IgD-negative memory B cell (primary cell): Measurements from ENCODE around the gene PYCR2. TPM values are rescaled to one million over a fixed set of nuclear protein-coding genes. Genes with fewer than 3 reads are reported as not detected.
A peak's percentile ranks its signal among the peaks of the same experiment; 100 is the strongest.

Experiments used
- H3K27ac Mint-ChIP-seq, 3 donors: one replicate each; pipeline ENCODE4 v1.8.0; 2020 to 2022; ENCODE audit warnings: mild to moderate bottlenecking in 3 of 3, mixed read lengths in 3 of 3, moderate library complexity in 1 of 3
- H3K27me3 Mint-ChIP-seq: one replicate; pipeline ENCODE4 v1.8.0; 2021; ENCODE audit warnings: mixed read lengths
- H3K36me3 Mint-ChIP-seq: one replicate; pipeline ENCODE4 v1.8.0; 2020; ENCODE audit warnings: mild to moderate bottlenecking, mixed read lengths
- H3K4me1 Mint-ChIP-seq, 3 donors: one replicate each; pipeline ENCODE4 v1.8.0; 2020 to 2022; ENCODE audit warnings: mixed read lengths in 3 of 3, mild to moderate bottlenecking in 1 of 3
- H3K4me3 Mint-ChIP-seq, 4 donors: one replicate each; pipeline ENCODE4 v1.8.0; 2020 to 2022; ENCODE audit warnings: mild to moderate bottlenecking in 4 of 4, mixed read lengths in 4 of 4, moderate library complexity in 3 of 4
- H3K9me3 Mint-ChIP-seq, 3 donors: one replicate each; pipeline ENCODE4 v1.8.0; 2020 to 2021; ENCODE audit warnings: mixed read lengths in 3 of 3, mild to moderate bottlenecking in 1 of 3
- polyA plus RNA-seq: library from polyadenylated mRNA; unstranded; fragments of 300-500 nt; fragmentation: Illumina TruSeq; gene quantifications from one replicate; pipeline ENCODE4 v1.2.3, GENCODE V29; 2021

PYCR2 gene
- polyA plus RNA-seq, 1 donor from 2014 or later, result 68.9 TPM

GRCh38 chr1:225883616-225884265 is 40.3 kb downstream of the PYCR2 start:
- Mint-ChIP-seq H3K4me1 (peaks cover 13 to 34% (median 25%) of the 10 kb centered on the region in 3 donors), H3K9me3 (no peaks in the 10 kb centered on the region), H3K27ac (peak overlapping the region in 2 of 3 donors; percentile 70 to 85), H3K36me3 (no peaks in the 10 kb centered on the region), H3K27me3 (peaks cover 2% of the 10 kb centered on the region), H3K4me3 (peak overlapping the region; percentile 93 to 99 (median 96))

- Mint-ChIP-seq H3K27ac (peak overlapping the region; percentile 70 to 94 (median 80)), H3K4me1 (peaks cover 19 to 33% (median 31%) of the 10 kb centered on the region in 3 donors), H3K27me3 (no peaks in the 10 kb centered on the region), H3K9me3 (no peaks in the 10 kb centered on the region), H3K4me3 (peak overlapping the region; percentile 93 to 99 (median 96)), H3K36me3 (no peaks in the 10 kb centered on the region)
Observed at GRCh38 chr1:225882694-225883615, 41.1 kb downstream of the PYCR2 start.

GRCh38 chr1:225881959-225882693 is 41.9 kb downstream of the PYCR2 start, which contains the start of gene TMEM63A:
TSS of gene TMEM63A (minus strand) at chr1:225882380. CDS start at chr1:225877580, 4,800 bp downstream.
- Mint-ChIP-seq H3K27me3 (no peaks in the 10 kb centered on the region), H3K36me3 (peaks cover 3% of the 10 kb centered on the region), H3K9me3 (no peaks in the 10 kb centered on the region), H3K4me3 (peak within 1 kb of the TSS; percentile 93 to 99 (median 96)), H3K4me1 (peaks cover 24 to 37% (median 37%) of the 10 kb centered on the region in 3 donors), H3K27ac (peak within 1 kb of the TSS; percentile 70 to 94 (median 92))

- peak overlapping the region; percentile 93 to 99 (median 96) for H3K4me3 Mint-ChIP-seq
- H3K27me3 Mint-ChIP-seq, result no peaks in the 10 kb centered on the region
- peak overlapping the region; percentile 70 to 92 (median 85) for H3K27ac Mint-ChIP-seq
- H3K36me3 Mint-ChIP-seq, result peaks cover 3% of the 10 kb centered on the region
- peaks cover 24 to 41% (median 39%) of the 10 kb centered on the region in 3 donors for H3K4me1 Mint-ChIP-seq
- no peaks in the 10 kb centered on the region for H3K9me3 Mint-ChIP-seq
Observed at GRCh38 chr1:225881081-225881958, 42.7 kb downstream of the PYCR2 start.

- no peaks in the 10 kb centered on the region for H3K27me3 Mint-ChIP-seq
- H3K4me1 Mint-ChIP-seq, result peaks cover 24 to 43% (median 39%) of the 10 kb centered on the region in 3 donors
Observed at GRCh38 chr1:225880636-225881035, 43.4 kb downstream of the PYCR2 start.

GRCh38 chr1:225880222-225880588 is 43.8 kb downstream of the PYCR2 start:
- Mint-ChIP-seq H3K27me3 (no peaks in the 10 kb centered on the region), H3K36me3 (peaks cover 4% of the 10 kb centered on the region), H3K27ac (peak overlapping the region; percentile 70 to 92 (median 78)), H3K9me3 (no peaks in the 10 kb centered on the region), H3K4me1 (peaks cover 24 to 43% (median 39%) of the 10 kb centered on the region in 3 donors), H3K4me3 (peak overlapping the region; percentile 93 to 99 (median 96))

More at GRCh38 chr1:225880636-225881035, 43.4 kb downstream of the PYCR2 start:
- H3K27ac Mint-ChIP-seq, result peak overlapping the region; percentile 70 to 92 (median 78)
- no peaks in the 10 kb centered on the region for H3K9me3 Mint-ChIP-seq
- H3K4me3 Mint-ChIP-seq, result peak overlapping the region; percentile 93 to 99 (median 96)
- H3K36me3 Mint-ChIP-seq, result peaks cover 4% of the 10 kb centered on the region

- Mint-ChIP-seq H3K4me3 (peak overlapping the region; percentile 93 to 99 (median 96)), H3K36me3 (peaks cover 6% of the 10 kb centered on the region), H3K27ac (peak overlapping the region; percentile 70 to 92 (median 78)), H3K9me3 (no peaks in the 10 kb centered on the region), H3K27me3 (no peaks in the 10 kb centered on the region), H3K4me1 (peaks cover 24 to 43% (median 40%) of the 10 kb centered on the region in 3 donors)
Observed at GRCh38 chr1:225879521-225880221, 44.4 kb downstream of the PYCR2 start.

GRCh38 chr1:225878282-225878681 is 45.8 kb downstream of the PYCR2 start:
- no peaks in the 10 kb centered on the region for H3K9me3 Mint-ChIP-seq
- H3K27ac Mint-ChIP-seq, result peak overlapping the region in 1 of 3 donors; percentile 69
- H3K27me3 Mint-ChIP-seq, result no peaks in the 10 kb centered on the region
- peak overlapping the region in 1 of 4 donors; percentile 94 for H3K4me3 Mint-ChIP-seq
- H3K4me1 Mint-ChIP-seq, result peaks cover 24 to 42% (median 41%) of the 10 kb centered on the region in 3 donors
- H3K36me3 Mint-ChIP-seq, result peaks cover 8% of the 10 kb centered on the region

GRCh38 chr1:225877580-225877979 is 46.5 kb downstream of the PYCR2 start:
- Mint-ChIP-seq H3K9me3 (no peaks in the 10 kb centered on the region), H3K4me3 (peak overlapping the region in 2 of 4 donors; percentile 36 to 72), H3K4me1 (peaks cover 24 to 40% (median 39%) of the 10 kb centered on the region in 3 donors), H3K27me3 (no peaks in the 10 kb centered on the region), H3K36me3 (peaks cover 8% of the 10 kb centered on the region), H3K27ac (peak overlapping the region; percentile 31 to 69 (median 33))

GRCh38 chr1:225876900-225877510 is 47.0 kb downstream of the PYCR2 start:
- peak overlapping the region in 1 of 3 donors; percentile 83 for H3K27ac Mint-ChIP-seq
- no peaks in the 10 kb centered on the region for H3K27me3 Mint-ChIP-seq
- peaks cover 8% of the 10 kb centered on the region for H3K36me3 Mint-ChIP-seq
- H3K4me3 Mint-ChIP-seq, result peak overlapping the region in 1 of 4 donors; percentile 27
- H3K9me3 Mint-ChIP-seq, result no peaks in the 10 kb centered on the region
- peaks cover 24 to 40% (median 39%) of the 10 kb centered on the region in 3 donors for H3K4me1 Mint-ChIP-seq

GRCh38 chr1:225875044-225875815 is 48.8 kb downstream of the PYCR2 start:
- Mint-ChIP-seq H3K9me3 (no peaks in the 10 kb centered on the region), H3K27ac (no peak overlapping the region), H3K27me3 (no peaks in the 10 kb centered on the region), H3K4me1 (peaks cover 14 to 30% (median 27%) of the 10 kb centered on the region in 3 donors), H3K36me3 (peaks cover 9% of the 10 kb centered on the region), H3K4me3 (no peak overlapping the region)

GRCh38 chr1:225874431-225874830 is 49.6 kb downstream of the PYCR2 start:
- H3K36me3 Mint-ChIP-seq, result peaks cover 9% of the 10 kb centered on the region
- H3K27me3 Mint-ChIP-seq, result no peaks in the 10 kb centered on the region
- H3K4me3 Mint-ChIP-seq, result no peak overlapping the region
- no peaks in the 10 kb centered on the region for H3K9me3 Mint-ChIP-seq
- no peak overlapping the region for H3K27ac Mint-ChIP-seq
- H3K4me1 Mint-ChIP-seq, result peaks cover 12 to 22% (median 19%) of the 10 kb centered on the region in 3 donors
